ENCODE results near the gene DCDC1. TPM values are rescaled to one million over a fixed set of nuclear protein-coding genes. Genes with fewer than 3 reads are reported as not detected.

The DCDC1 gene
- total RNA-seq, 6 donors from 2014 or later: 0.11 to 25.2 (median 3.3) TPM

- ATAC-seq (ENCODE audit: low FRiP score in 2 of 2) (no peak), DNase-seq (no peak)
- no peak for TF ChIP-seq CTCF (IDR thresholded peaks at IDR 0.05)
- Histone ChIP-seq H3K27ac (no peak overlapping the region), H3K9me3 (no peaks in the 10 kb centered on the region), H3K4me3 (no peak overlapping the region), H3K27me3 (no peaks in the 10 kb centered on the region), H3K4me1 (no peaks in the 10 kb centered on the region), H3K36me3 (no peaks in the 10 kb centered on the region)
- 86 to 91% methylated on average over 1 of the region's 1 CpG for WGBS, 2 donors
These were observed 364.3 kb downstream of the DCDC1 start for GRCh38 chr11:31005202-31005601.

DNA sequence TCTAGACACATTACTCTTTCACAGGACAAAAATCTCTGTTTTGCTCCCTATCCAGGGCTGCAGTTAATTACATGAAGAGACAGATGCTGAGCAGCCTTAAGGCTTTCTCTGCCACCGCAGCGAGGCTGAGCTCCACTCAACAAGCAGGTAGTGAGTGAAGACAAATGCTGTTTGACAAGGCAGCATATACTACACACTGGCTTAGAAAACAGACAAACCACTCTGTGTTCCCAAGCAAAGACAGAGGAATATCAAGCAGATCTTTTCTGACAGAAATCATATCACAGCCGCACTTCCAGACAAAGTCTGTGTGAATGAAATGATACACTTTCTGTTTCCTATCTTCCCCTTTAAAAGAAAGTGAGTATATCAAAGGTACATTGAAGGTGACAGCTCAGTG is 368.1 kb downstream of the DCDC1 start:
- 43 to 62% methylated on average over 3 of the region's 3 CpGs for WGBS, 2 donors
- no peaks in the 10 kb centered on the region for H3K36me3 ChIP-seq
- H3K27me3 ChIP-seq: no peaks in the 10 kb centered on the region
- no peaks in the 10 kb centered on the region for H3K4me1 ChIP-seq
- H3K4me3 ChIP-seq: no peak overlapping the region
- TF ChIP-seq CTCF (IDR thresholded peaks at IDR 0.05) (no peak), POLR2A (IDR thresholded peaks at IDR 0.05) (no peak), POLR2AphosphoS5 (IDR thresholded peaks at IDR 0.05) (no peak), EP300 (IDR thresholded peaks at IDR 0.05) (no peak)
- ATAC-seq (ENCODE audit: low FRiP score in 2 of 2) (no peak), DNase-seq (no peak)
- H3K9me3 ChIP-seq: no peaks in the 10 kb centered on the region
- no peak overlapping the region for H3K27ac ChIP-seq

DNA sequence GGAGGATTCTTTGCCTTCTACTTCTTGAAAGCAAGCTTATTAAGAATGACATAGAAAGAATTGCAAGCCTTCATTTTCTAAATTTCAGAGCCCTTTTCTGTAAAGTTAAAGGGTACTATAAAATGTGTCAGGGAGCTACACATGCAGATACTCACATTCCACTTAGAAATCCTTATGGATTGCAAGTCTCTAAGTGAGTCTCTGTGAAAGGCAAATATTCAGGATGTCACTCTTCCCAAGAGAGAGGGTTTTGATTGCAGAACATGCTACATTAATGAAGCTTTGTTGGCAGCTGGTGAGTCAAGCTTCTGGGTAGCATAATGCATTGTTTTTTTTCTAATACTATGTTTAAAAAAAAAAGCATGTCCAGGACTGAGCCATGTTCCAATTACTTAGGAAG is 369.2 kb downstream of the DCDC1 start:
- H3K27me3 ChIP-seq: no peaks in the 10 kb centered on the region
- no peak overlapping the region for H3K4me3 ChIP-seq
- H3K36me3 ChIP-seq: no peaks in the 10 kb centered on the region
- no peak for ATAC-seq (ENCODE audit: low FRiP score in 2 of 2)
- no peak for TF ChIP-seq EP300 (IDR thresholded peaks at IDR 0.05)
- no peak for TF ChIP-seq CTCF (IDR thresholded peaks at IDR 0.05)
- no peak for TF ChIP-seq POLR2A (IDR thresholded peaks at IDR 0.05)
- no peak for TF ChIP-seq POLR2AphosphoS5 (IDR thresholded peaks at IDR 0.05)
- no peak overlapping the region for H3K27ac ChIP-seq
- no peaks in the 10 kb centered on the region for H3K4me1 ChIP-seq
- no peaks in the 10 kb centered on the region for H3K9me3 ChIP-seq
- DNase-seq: no peak

DNA sequence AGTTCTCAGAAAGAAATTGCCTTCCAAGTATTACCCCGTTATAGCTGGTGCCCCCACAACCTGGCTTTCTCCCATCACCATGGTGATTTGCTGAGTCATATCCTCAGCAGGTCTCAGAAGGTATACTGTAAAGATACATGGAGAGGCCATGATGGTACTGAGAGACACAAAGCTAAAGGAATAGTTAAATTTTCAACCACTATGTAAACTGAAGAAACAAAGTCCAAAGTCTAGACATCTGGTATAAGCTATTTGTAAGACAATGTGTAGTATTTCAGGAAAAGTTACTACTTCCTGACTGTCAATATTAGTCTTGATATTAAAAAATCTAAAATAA is 377.1 kb downstream of the DCDC1 start:
- Histone ChIP-seq H3K4me3 (no peak overlapping the region), H3K27me3 (no peaks in the 10 kb centered on the region), H3K36me3 (no peaks in the 10 kb centered on the region), H3K4me1 (no peaks in the 10 kb centered on the region), H3K27ac (no peak overlapping the region), H3K9me3 (no peaks in the 10 kb centered on the region)
- no peak for TF ChIP-seq POLR2AphosphoS5 (IDR thresholded peaks at IDR 0.05)
- TF ChIP-seq EP300 (IDR thresholded peaks at IDR 0.05): no peak
- no peak for TF ChIP-seq CTCF (IDR thresholded peaks at IDR 0.05)
- no peak for TF ChIP-seq POLR2A (IDR thresholded peaks at IDR 0.05)
- DNase-seq (no peak), ATAC-seq (ENCODE audit: low FRiP score in 2 of 2) (no peak)
- WGBS, 2 donors: 18 to 29% methylated on average over 1 of the region's 1 CpG

DNA sequence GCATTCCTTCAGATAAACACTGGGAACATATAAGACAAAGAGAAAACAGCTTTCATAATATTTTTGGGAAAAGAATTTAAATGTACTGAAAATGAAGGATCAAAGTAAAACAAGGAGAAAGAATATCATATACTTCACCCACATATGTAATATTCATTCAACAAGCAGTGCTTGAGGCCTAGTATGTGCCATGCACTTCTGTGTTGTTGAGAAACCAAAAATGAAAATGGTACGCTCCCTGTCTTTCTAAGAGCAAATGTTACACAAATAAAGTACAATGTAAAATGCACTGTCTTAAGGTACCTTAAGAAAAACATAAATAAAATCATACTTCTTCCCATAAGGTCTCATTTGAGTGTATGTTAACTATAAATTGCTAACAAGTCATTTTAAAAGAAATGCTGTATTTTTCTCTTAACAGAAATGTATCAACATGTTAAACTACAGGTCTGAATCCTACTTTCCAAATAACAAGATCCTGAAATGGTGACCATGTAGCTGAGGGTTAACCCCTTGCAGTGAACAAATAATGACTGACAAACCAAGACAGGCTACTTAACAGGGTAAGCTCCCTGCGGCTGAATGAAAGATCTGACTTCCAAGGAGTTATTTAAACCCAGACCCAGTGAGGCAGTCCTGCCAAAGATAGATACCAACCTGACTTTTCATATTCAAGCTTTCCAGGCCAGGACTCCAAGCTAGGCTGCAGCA is 377.6 kb downstream of the DCDC1 start:
- WGBS, 2 donors: 72 to 86% methylated on average over 2 of the region's 2 CpGs
- Histone ChIP-seq H3K4me3 (no peak overlapping the region), H3K9me3 (no peaks in the 10 kb centered on the region), H3K27me3 (no peaks in the 10 kb centered on the region), H3K27ac (no peak overlapping the region), H3K4me1 (no peaks in the 10 kb centered on the region), H3K36me3 (no peaks in the 10 kb centered on the region)
- TF ChIP-seq EP300 (IDR thresholded peaks at IDR 0.05): no peak
- TF ChIP-seq POLR2A (IDR thresholded peaks at IDR 0.05): no peak
- TF ChIP-seq POLR2AphosphoS5 (IDR thresholded peaks at IDR 0.05): no peak
- TF ChIP-seq CTCF (IDR thresholded peaks at IDR 0.05): no peak
- DNase-seq: no peak
- no peak for ATAC-seq (ENCODE audit: low FRiP score in 2 of 2)
